Neuron (in vitro differentiated cells): Measurements from ENCODE around the gene COPS8.

Source experiments
- H2AFZ ChIP-seq: one replicate; pipeline ENCODE4 v1.6.1; 2013; ENCODE audit warnings: low read depth, mild to moderate bottlenecking, inconsistent platforms, low read length, moderate library complexity
- H3K27me3 ChIP-seq: one replicate; pipeline ENCODE4 v1.6.1; 2013; ENCODE audit warnings: low read length; ENCODE audit not compliant: insufficient read depth
- H3K36me3 ChIP-seq: one replicate; pipeline ENCODE4 v1.6.1; 2013; ENCODE audit warnings: low read length; ENCODE audit not compliant: insufficient read depth
- H3K4me1 ChIP-seq: one replicate; pipeline ENCODE4 v1.6.1; 2013; ENCODE audit warnings: low read length; ENCODE audit not compliant: insufficient read depth
- H3K4me3 ChIP-seq: 2 replicates; pipeline ENCODE4 v1.5.1; 2013; ENCODE audit warnings: mild to moderate bottlenecking, low read length, moderate library complexity
- H3K9me3 ChIP-seq: one replicate; pipeline ENCODE4 v1.6.1; 2013; ENCODE audit warnings: low read length

COPS8 gene

GRCh38 chr2:237097326-237097910 is 11.7 kb downstream of the COPS8 start:
- no peak overlapping the region for H2AFZ ChIP-seq
- H3K4me1 ChIP-seq, result no peaks in the 10 kb centered on the region
- no peaks in the 10 kb centered on the region for H3K9me3 ChIP-seq
- peaks cover 84% of the 10 kb centered on the region for H3K36me3 ChIP-seq
- H3K4me3 ChIP-seq, result no peak overlapping the region
- no peaks in the 10 kb centered on the region for H3K27me3 ChIP-seq

GRCh38 chr2:237097911-237098702 is 12.4 kb downstream of the COPS8 start:
- H3K36me3 ChIP-seq, result peaks cover 85% of the 10 kb centered on the region
- no peak overlapping the region for H3K4me3 ChIP-seq
- no peaks in the 10 kb centered on the region for H3K4me1 ChIP-seq
- no peak overlapping the region for H2AFZ ChIP-seq
- no peaks in the 10 kb centered on the region for H3K9me3 ChIP-seq
- H3K27me3 ChIP-seq, result no peaks in the 10 kb centered on the region

GRCh38 chr2:237099804-237100203 is 14.1 kb downstream of the COPS8 start:
- no peak overlapping the region for H2AFZ ChIP-seq
- H3K4me1 ChIP-seq, result no peaks in the 10 kb centered on the region
- no peaks in the 10 kb centered on the region for H3K27me3 ChIP-seq
- no peaks in the 10 kb centered on the region for H3K9me3 ChIP-seq
- no peak overlapping the region for H3K4me3 ChIP-seq
- H3K36me3 ChIP-seq, result peaks cover 72% of the 10 kb centered on the region

- Histone ChIP-seq H3K4me1 (no peaks in the 10 kb centered on the region), H3K4me3 (no peak overlapping the region), H2AFZ (no peak overlapping the region), H3K27me3 (no peaks in the 10 kb centered on the region), H3K9me3 (no peaks in the 10 kb centered on the region), H3K36me3 (peaks cover 58% of the 10 kb centered on the region)
Measured at GRCh38 chr2:237101118-237101979, 15.7 kb downstream of the COPS8 start.

DNA sequence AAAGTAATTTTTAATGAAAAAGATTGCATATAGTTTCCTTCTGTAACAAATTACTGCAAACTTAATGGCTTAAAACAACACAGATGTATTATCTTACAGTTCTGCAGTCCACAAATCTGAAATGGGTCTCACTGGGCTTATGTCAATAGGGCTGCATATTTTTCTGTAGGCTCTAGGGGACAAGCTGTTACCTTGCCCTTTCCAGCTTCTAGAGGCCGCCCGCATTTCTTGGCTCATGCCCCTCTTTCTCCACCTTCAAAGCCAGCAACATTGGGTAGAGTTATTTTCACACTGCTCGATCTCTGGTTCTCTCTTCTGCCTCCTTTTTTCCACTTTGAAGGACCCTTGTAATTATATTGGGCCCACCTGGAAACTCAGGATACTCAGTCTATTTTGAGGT is 16.7 kb downstream of the COPS8 start:
- H2AFZ ChIP-seq, result no peak overlapping the region
- H3K27me3 ChIP-seq, result no peaks in the 10 kb centered on the region
- H3K4me1 ChIP-seq, result no peaks in the 10 kb centered on the region
- H3K9me3 ChIP-seq, result no peaks in the 10 kb centered on the region
- H3K4me3 ChIP-seq, result no peak overlapping the region
- H3K36me3 ChIP-seq, result peaks cover 49% of the 10 kb centered on the region

DNA sequence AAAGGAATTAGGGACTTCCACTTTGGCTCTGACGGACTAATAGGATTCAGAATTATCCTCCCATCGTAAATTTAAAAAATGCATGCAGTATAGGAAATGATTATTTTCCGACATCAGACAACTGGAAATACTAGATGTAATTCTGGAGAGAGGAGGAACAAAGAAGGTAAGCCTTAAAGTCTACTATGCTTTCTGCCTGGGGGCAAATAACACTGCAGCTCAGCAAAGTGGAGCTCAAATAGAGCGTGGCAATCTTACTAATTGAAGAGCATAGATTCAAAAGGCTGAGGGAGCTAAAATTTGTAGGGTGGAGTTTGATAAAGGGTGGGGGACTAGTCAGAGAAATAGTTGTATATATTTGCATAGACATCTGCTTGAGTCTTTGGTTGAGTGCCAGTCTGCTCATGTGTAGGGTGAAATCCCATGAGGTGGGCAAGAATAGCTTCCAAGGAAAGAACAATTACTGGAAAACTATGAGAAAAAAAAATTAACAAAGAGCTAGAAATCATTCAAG is 23.8 kb downstream of the COPS8 start:
- no peaks in the 10 kb centered on the region for H3K4me1 ChIP-seq
- H3K4me3 ChIP-seq, result no peak overlapping the region
- H3K36me3 ChIP-seq, result no peaks in the 10 kb centered on the region
- H3K9me3 ChIP-seq, result no peaks in the 10 kb centered on the region
- no peaks in the 10 kb centered on the region for H3K27me3 ChIP-seq
- H2AFZ ChIP-seq, result no peak overlapping the region

- Histone ChIP-seq H2AFZ (no peak overlapping the region), H3K27me3 (no peaks in the 10 kb centered on the region), H3K36me3 (no peaks in the 10 kb centered on the region), H3K9me3 (no peaks in the 10 kb centered on the region), H3K4me1 (no peaks in the 10 kb centered on the region), H3K4me3 (no peak overlapping the region)
Measured at GRCh38 chr2:237113026-237113795, 27.5 kb downstream of the COPS8 start.

DNA sequence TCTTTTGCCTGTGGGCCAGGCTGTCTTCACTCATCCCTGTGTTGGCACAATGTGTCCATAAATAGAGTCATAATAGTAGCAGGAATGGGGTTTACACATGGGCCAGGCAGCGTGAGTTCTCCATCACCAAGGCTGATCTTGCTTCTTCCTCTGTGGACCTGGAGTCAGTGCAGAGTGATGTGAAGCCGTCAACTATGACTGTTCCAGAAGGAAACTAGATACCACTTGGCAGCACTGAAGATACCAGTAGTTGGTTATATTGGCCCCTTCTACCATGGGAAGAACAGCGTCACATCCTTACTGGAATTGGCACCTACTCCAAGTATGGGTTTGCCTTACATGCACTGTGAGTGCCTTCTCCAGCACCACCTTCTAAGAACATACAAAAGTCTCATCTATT is 30.2 kb downstream of the COPS8 start:
- Histone ChIP-seq H3K27me3 (no peaks in the 10 kb centered on the region), H2AFZ (no peak overlapping the region), H3K4me1 (no peaks in the 10 kb centered on the region), H3K9me3 (no peaks in the 10 kb centered on the region), H3K4me3 (no peak overlapping the region), H3K36me3 (no peaks in the 10 kb centered on the region)

DNA sequence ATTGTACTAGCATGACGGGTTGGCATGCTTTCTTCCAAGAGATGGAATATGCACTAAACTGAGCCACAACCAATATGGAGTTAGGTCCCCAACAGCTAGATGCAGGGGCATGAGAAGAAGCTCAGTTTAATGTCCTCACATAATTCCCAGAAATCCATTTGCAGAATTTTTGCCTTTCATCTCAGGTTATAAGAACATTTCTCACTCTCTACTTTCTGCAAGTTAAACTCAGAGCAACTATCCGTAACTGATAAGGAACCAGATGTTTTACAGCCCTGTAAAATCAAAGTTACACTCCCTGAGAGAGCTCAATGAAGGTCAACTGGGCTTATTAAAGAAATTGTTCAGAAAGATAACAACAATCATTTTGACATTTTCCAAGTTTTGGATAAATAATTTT is 30.7 kb downstream of the COPS8 start:
- H3K27me3 ChIP-seq, result no peaks in the 10 kb centered on the region
- H2AFZ ChIP-seq, result no peak overlapping the region
- no peaks in the 10 kb centered on the region for H3K4me1 ChIP-seq
- no peaks in the 10 kb centered on the region for H3K9me3 ChIP-seq
- H3K36me3 ChIP-seq, result no peaks in the 10 kb centered on the region
- H3K4me3 ChIP-seq, result no peak overlapping the region

DNA sequence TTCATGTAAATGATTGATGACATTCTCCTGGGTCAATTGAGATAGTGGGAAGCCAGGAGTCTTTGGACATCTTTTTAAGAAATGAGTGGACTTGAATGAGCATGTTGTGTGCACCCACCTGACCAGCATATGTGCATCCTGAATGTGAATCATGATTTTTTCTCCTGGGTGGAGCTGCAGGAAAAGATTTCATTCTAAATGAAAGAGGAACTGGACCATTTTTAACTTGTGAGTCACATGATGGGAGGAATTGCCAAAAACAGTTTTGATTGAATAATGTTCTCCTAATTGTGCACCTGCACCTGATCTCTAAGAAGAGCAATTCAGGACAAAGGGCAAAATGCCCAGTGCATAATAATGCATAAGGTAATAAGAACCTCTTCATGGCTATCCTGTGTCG is 32.3 kb downstream of the COPS8 start:
- no peak overlapping the region for H3K4me3 ChIP-seq
- no peaks in the 10 kb centered on the region for H3K36me3 ChIP-seq
- H3K4me1 ChIP-seq, result no peaks in the 10 kb centered on the region
- no peaks in the 10 kb centered on the region for H3K27me3 ChIP-seq
- H2AFZ ChIP-seq, result no peak overlapping the region
- no peaks in the 10 kb centered on the region for H3K9me3 ChIP-seq

DNA sequence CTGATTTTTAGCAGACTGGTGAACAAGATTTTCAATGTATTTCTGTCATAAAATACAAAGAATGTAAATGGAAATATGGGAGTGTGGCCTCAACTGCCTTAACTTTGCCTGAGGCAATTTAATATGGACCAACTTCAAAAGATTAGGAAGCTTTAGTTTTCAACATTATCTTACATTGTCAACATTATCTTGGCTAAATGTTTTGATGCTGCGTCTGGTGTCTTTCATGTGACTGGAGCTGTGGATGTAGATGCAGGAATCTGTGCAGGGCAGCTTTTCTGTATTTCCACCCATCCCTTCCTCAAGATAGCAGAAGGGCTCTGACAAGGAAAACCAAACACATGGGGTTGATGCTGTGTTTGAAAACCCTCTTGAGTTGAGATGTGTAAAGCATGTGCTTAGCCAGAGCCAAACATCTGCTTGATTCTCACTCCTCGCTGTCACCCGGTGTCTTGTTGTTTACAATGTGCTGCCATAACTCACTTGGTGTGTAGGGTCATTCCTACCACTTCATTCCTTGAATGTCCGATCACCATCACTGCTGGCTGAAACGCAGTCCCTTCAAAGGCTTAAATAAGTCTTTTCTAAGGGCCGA is 33.0 kb downstream of the COPS8 start:
- Histone ChIP-seq H2AFZ (no peak overlapping the region), H3K27me3 (no peaks in the 10 kb centered on the region), H3K4me3 (no peak overlapping the region), H3K4me1 (no peaks in the 10 kb centered on the region), H3K36me3 (no peaks in the 10 kb centered on the region), H3K9me3 (no peaks in the 10 kb centered on the region)

GRCh38 chr2:237120916-237121315 is 35.2 kb downstream of the COPS8 start:
- Histone ChIP-seq H3K4me3 (no peak overlapping the region), H3K9me3 (no peaks in the 10 kb centered on the region), H3K4me1 (no peaks in the 10 kb centered on the region), H3K27me3 (no peaks in the 10 kb centered on the region), H2AFZ (no peak overlapping the region), H3K36me3 (no peaks in the 10 kb centered on the region)
